Muscle layer of colon (tissue), 2 donors: ENCODE measurements around the gene UFC1.
A peak's percentile ranks its signal among the peaks of the same experiment; 100 is the strongest.

Source experiments
- H3K27ac ChIP-seq: one replicate; pipeline ENCODE4 v1.7.0; 2013; ENCODE audit warnings: low read depth, mild to moderate bottlenecking, low read length, moderate library complexity
- H3K27me3 ChIP-seq, 2 donors: one replicate each; pipeline ENCODE4 v1.7.0; 2013; ENCODE audit warnings: low read length in 2 of 2, mild to moderate bottlenecking in 2 of 2; ENCODE audit not compliant: insufficient read depth in 2 of 2, control insufficient read depth in 1 of 2
- H3K36me3 ChIP-seq: one replicate; pipeline ENCODE4 v1.7.0; 2013; ENCODE audit warnings: mild to moderate bottlenecking, low read length; ENCODE audit not compliant: insufficient read depth
- H3K4me1 ChIP-seq: one replicate; pipeline ENCODE4 v1.7.0; 2013; ENCODE audit warnings: mild to moderate bottlenecking, low read length; ENCODE audit not compliant: insufficient read depth
- H3K4me3 ChIP-seq, 2 donors: one replicate each; pipeline ENCODE4 v1.7.0; 2013; ENCODE audit warnings: low read length in 2 of 2, low read depth in 1 of 2, mild to moderate bottlenecking in 1 of 2, moderate library complexity in 1 of 2
- H3K9ac ChIP-seq: one replicate; pipeline ENCODE4 v1.7.0; 2013; ENCODE audit warnings: low read length
- H3K9me3 ChIP-seq: one replicate; pipeline ENCODE4 v1.7.0; 2013; ENCODE audit warnings: mild to moderate bottlenecking, low read length
- donor health status: abdominal sarcoma.
- donor health status: Adenocarcinoma of cecum.

Gene UFC1

GRCh38 chr1:161196521-161197451 is 43.0 kb downstream of the UFC1 start:
- Histone ChIP-seq H3K9me3 (no peaks in the 10 kb centered on the region), H3K36me3 (peaks cover 9% of the 10 kb centered on the region), H3K4me3 (peak overlapping the region in 1 of 2 donors; percentile 53), H3K27ac (peak overlapping the region; percentile 81), H3K4me1 (peaks cover 64% of the 10 kb centered on the region), H3K27me3 (no peaks in the 10 kb centered on the region), H3K9ac (peak overlapping the region; percentile 50)

- Histone ChIP-seq H3K4me1 (peaks cover 63% of the 10 kb centered on the region), H3K9ac (peak overlapping the region; percentile 50), H3K27ac (peak overlapping the region; percentile 81), H3K27me3 (no peaks in the 10 kb centered on the region), H3K36me3 (peaks cover 9% of the 10 kb centered on the region), H3K9me3 (no peaks in the 10 kb centered on the region), H3K4me3 (peak overlapping the region; percentile 22 to 53)
These were observed 43.9 kb downstream of the UFC1 start for GRCh38 chr1:161197560-161198193.

- Histone ChIP-seq H3K9me3 (no peaks in the 10 kb centered on the region), H3K4me1 (peaks cover 66% of the 10 kb centered on the region), H3K9ac (peak overlapping the region; percentile 50), H3K27ac (peak overlapping the region; percentile 81), H3K27me3 (no peaks in the 10 kb centered on the region), H3K36me3 (peaks cover 9% of the 10 kb centered on the region), H3K4me3 (peak overlapping the region; percentile 22 to 53)
These were observed 44.6 kb downstream of the UFC1 start for GRCh38 chr1:161198194-161198896.

GRCh38 chr1:161198897-161199431 is 45.2 kb downstream of the UFC1 start, which contains the start of gene ADAMTS4:
ADAMTS4 (minus strand) TSS chr1:161199054; CDS start chr1:161198627, 427 bp downstream.
- Histone ChIP-seq H3K4me1 (peaks cover 73% of the 10 kb centered on the region), H3K27ac (peak within 1 kb of the TSS; percentile 81), H3K9me3 (no peaks in the 10 kb centered on the region), H3K4me3 (peak within 1 kb of the TSS; percentile 22 to 53), H3K36me3 (peaks cover 14% of the 10 kb centered on the region), H3K27me3 (no peaks in the 10 kb centered on the region), H3K9ac (peak within 1 kb of the TSS; percentile 50)

GRCh38 chr1:161199506-161200139 is 45.8 kb downstream of the UFC1 start:
- Histone ChIP-seq H3K4me1 (peaks cover 77% of the 10 kb centered on the region), H3K4me3 (no peak overlapping the region), H3K9ac (no peak overlapping the region), H3K27ac (peak overlapping the region; percentile 81), H3K9me3 (no peaks in the 10 kb centered on the region), H3K36me3 (peaks cover 18% of the 10 kb centered on the region), H3K27me3 (no peaks in the 10 kb centered on the region)

GRCh38 chr1:161200421-161200991 is 46.7 kb downstream of the UFC1 start:
- Histone ChIP-seq H3K27me3 (no peaks in the 10 kb centered on the region), H3K4me3 (peak overlapping the region in 1 of 2 donors; percentile 100), H3K4me1 (peaks cover 77% of the 10 kb centered on the region), H3K36me3 (peaks cover 14% of the 10 kb centered on the region), H3K9ac (no peak overlapping the region), H3K27ac (peak overlapping the region; percentile 81), H3K9me3 (no peaks in the 10 kb centered on the region)

- Histone ChIP-seq H3K27ac (peak overlapping the region; percentile 81), H3K4me3 (peak overlapping the region; percentile 35 to 100), H3K4me1 (peaks cover 73% of the 10 kb centered on the region), H3K9me3 (no peaks in the 10 kb centered on the region), H3K9ac (peak overlapping the region; percentile 98), H3K27me3 (no peaks in the 10 kb centered on the region), H3K36me3 (peaks cover 20% of the 10 kb centered on the region)
These were observed 47.4 kb downstream of the UFC1 start for GRCh38 chr1:161200992-161201835.

- Histone ChIP-seq H3K36me3 (peaks cover 28% of the 10 kb centered on the region), H3K9ac (peak within 1 kb of the TSS; percentile 98), H3K27me3 (no peaks in the 10 kb centered on the region), H3K4me3 (peak within 1 kb of the TSS; percentile 46 to 100), H3K27ac (peak within 1 kb of the TSS; percentile 81), H3K9me3 (no peaks in the 10 kb centered on the region), H3K4me1 (peaks cover 65% of the 10 kb centered on the region)
These were observed 48.3 kb downstream of the UFC1 start, which contains the start of gene NDUFS2 for GRCh38 chr1:161201836-161202712. NDUFS2 (plus strand) TSS chr1:161202367; CDS start chr1:161202386, 19 bp downstream.

GRCh38 chr1:161206411-161207140 is 52.8 kb downstream of the UFC1 start:
- peaks cover 61% of the 10 kb centered on the region for H3K36me3 ChIP-seq
- H3K27me3 ChIP-seq, result no peaks in the 10 kb centered on the region
- H3K4me3 ChIP-seq, result no peak overlapping the region
- H3K4me1 ChIP-seq, result peaks cover 30% of the 10 kb centered on the region
- no peaks in the 10 kb centered on the region for H3K9me3 ChIP-seq
- H3K27ac ChIP-seq, result no peak overlapping the region
- H3K9ac ChIP-seq, result no peak overlapping the region
